Stimulated activated CD8-positive, alpha-beta memory T cell treated with anti-CD3 and anti-CD28 coated beads, Interleukin-2, amount 100 ng/mL, for 48 hours (primary cell): ENCODE measurements around the gene UBL4A.

Experiments used
- DNase-seq, 2 donors: peaks; one replicate each; pipeline ENCODE4 v3.0.0-alpha.2; 2020; ENCODE audit warnings: low read depth in 2 of 2

The UBL4A gene

GRCh38 chrX:154439841-154440240, 46.6 kb downstream of the UBL4A start:
- DNase-seq: no peak

GRCh38 chrX:154437971-154438893, 48.2 kb downstream of the UBL4A start:
- DNase-seq: no peak

GRCh38 chrX:154436983-154437752, 49.2 kb downstream of the UBL4A start, which contains the start of gene GDI1:
Gene GDI1 (plus strand): TSS chrX:154437154. CDS start chrX:154437255, 101 bp downstream.
- peak; percentile 27 to 33 for DNase-seq

- peak in 1 of 2 donors; percentile 28 for DNase-seq
These were observed 49.9 kb downstream of the UBL4A start for GRCh38 chrX:154436374-154436982.

GRCh38 chrX:154435171-154435733, 51.2 kb downstream of the UBL4A start:
- no peak for DNase-seq

- DNase-seq: no peak
These were observed 51.8 kb downstream of the UBL4A start for GRCh38 chrX:154434394-154435168.
